ENCODE results near the gene GNB2.
"Not testable (repeated sequence)": the region's sequence is repeated elsewhere in the genome, so short reads cannot be mapped to it uniquely, and the experiment has no call there.

Gene GNB2

GRCh38 chr7:100719523-100720278 is 46.2 kb downstream of the GNB2 start:
- peak; percentile 14; the same call in 1 of the 2 replicates for TF ChIP-seq CTCF (conservative IDR thresholded peaks at IDR 0.05)
- no peak overlapping the region for H3K27ac ChIP-seq

- no peak for TF ChIP-seq CTCF (conservative IDR thresholded peaks at IDR 0.05)
These were observed 46.7 kb downstream of the GNB2 start, which contains the start of gene EPO for GRCh38 chr7:100720279-100720670. TSS of gene EPO (plus strand) at chr7:100720468. CDS start at chr7:100720981, 513 bp downstream.

GRCh38 chr7:100720671-100721504 is 47.3 kb downstream of the GNB2 start:
- no peak overlapping the region for H3K27ac ChIP-seq
- TF ChIP-seq CTCF (conservative IDR thresholded peaks at IDR 0.05): no peak

More at GRCh38 chr7:100720279-100720670, 46.7 kb downstream of the GNB2 start, which contains the start of gene EPO:
- no peak within 1 kb of the TSS for H3K27ac ChIP-seq

- H3K27ac ChIP-seq: no peak overlapping the region
- no peak for TF ChIP-seq CTCF (conservative IDR thresholded peaks at IDR 0.05)
These were observed 47.9 kb downstream of the GNB2 start for GRCh38 chr7:100721505-100721812.

- no peak overlapping the region for H3K27ac ChIP-seq
- no peak for TF ChIP-seq CTCF (conservative IDR thresholded peaks at IDR 0.05)
These were observed 49.1 kb downstream of the GNB2 start for GRCh38 chr7:100722480-100723212.

GRCh38 chr7:100723732-100724275 is 50.3 kb downstream of the GNB2 start:
- no peak for TF ChIP-seq CTCF (conservative IDR thresholded peaks at IDR 0.05)
- no peak overlapping the region for H3K27ac ChIP-seq

GRCh38 chr7:100724364-100724763 is 50.8 kb downstream of the GNB2 start:
- not testable (repeated sequence) for H3K27ac ChIP-seq
